Subcutaneous abdominal adipose tissue (tissue), 5 donors: ENCODE measurements around the gene MAGIX.

Experiments
- H3K27ac ChIP-seq: one replicate; pipeline ENCODE4 v1.7.0; 2013; ENCODE audit warnings: low read depth, mild to moderate bottlenecking, inconsistent platforms, low read length, moderate library complexity
- H3K27me3 ChIP-seq, 5 donors: one replicate each; pipeline ENCODE4 v1.7.0; 2013; ENCODE audit warnings: low read length in 5 of 5, inconsistent platforms in 1 of 5; ENCODE audit not compliant: control insufficient read depth in 5 of 5, insufficient read depth in 4 of 5
- H3K36me3 ChIP-seq, 5 donors: one replicate each; pipeline ENCODE4 v1.7.0; 2013; ENCODE audit warnings: low read length in 5 of 5; ENCODE audit not compliant: control insufficient read depth in 5 of 5, insufficient read depth in 5 of 5
- H3K4me1 ChIP-seq, 5 donors: one replicate each; pipeline ENCODE4 v1.7.0; 2013; ENCODE audit warnings: low read length in 5 of 5, mild to moderate bottlenecking in 3 of 5, moderate library complexity in 1 of 5; ENCODE audit not compliant: control insufficient read depth in 5 of 5, insufficient read depth in 5 of 5
- H3K4me3 ChIP-seq, 5 donors: one replicate each; pipeline ENCODE4 v1.7.0; 2013; ENCODE audit warnings: low read length in 5 of 5, low read depth in 1 of 5
- H3K9ac ChIP-seq, 5 donors: one replicate each; pipeline ENCODE4 v1.7.0; 2013; ENCODE audit warnings: low read length in 5 of 5, mild to moderate bottlenecking in 4 of 5, moderate library complexity in 3 of 5
- H3K9me3 ChIP-seq, 5 donors: one replicate each; pipeline ENCODE4 v1.7.0; 2013; ENCODE audit warnings: low read length in 5 of 5; ENCODE audit not compliant: control insufficient read depth in 5 of 5
- donor health status: healthy.
- donor health status: healthy.
- donor health status: healthy.
- donor health status: healthy.
- donor health status: healthy.

Gene MAGIX

DNA sequence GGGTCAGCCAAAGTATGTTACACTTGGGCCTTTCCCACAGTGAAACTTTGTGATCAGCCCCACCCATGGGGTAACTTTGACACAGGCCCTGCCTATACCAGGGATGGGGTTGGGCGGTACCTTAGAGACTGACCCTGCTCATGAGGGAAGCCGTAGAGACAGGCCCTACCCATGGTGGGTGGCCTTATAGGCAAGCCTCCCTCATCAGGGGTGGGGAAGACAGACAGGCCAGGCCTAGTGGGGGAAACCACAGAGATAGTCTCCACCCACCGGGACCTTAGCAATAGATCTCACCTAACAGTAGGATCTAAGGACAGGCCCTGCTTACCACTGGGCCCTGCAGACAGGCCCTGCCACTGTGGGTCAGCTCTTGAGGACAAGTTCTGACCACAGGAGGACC lies 16.0 kb downstream of the MAGIX start:
- H3K27ac ChIP-seq, result no peak overlapping the region
- H3K4me1 ChIP-seq, result peaks cover 0 to 3% (median 2%) of the 10 kb centered on the region in 5 donors
- H3K9ac ChIP-seq, result no peak overlapping the region
- peaks cover 0 to 4% (median 2%) of the 10 kb centered on the region in 5 donors for H3K27me3 ChIP-seq
- H3K36me3 ChIP-seq, result peaks cover 0 to 55% (median 37%) of the 10 kb centered on the region in 5 donors
- peaks cover 0 to 2% (median 0%) of the 10 kb centered on the region in 5 donors for H3K9me3 ChIP-seq
- H3K4me3 ChIP-seq, result no peak overlapping the region

- no peak overlapping the region for H3K27ac ChIP-seq
- peaks cover 0 to 9% (median 7%) of the 10 kb centered on the region in 5 donors for H3K4me1 ChIP-seq
- no peak overlapping the region for H3K4me3 ChIP-seq
- peaks cover 0 to 4% (median 2%) of the 10 kb centered on the region in 5 donors for H3K27me3 ChIP-seq
- H3K9me3 ChIP-seq, result peaks cover 0 to 2% (median 0%) of the 10 kb centered on the region in 5 donors
- no peak overlapping the region for H3K9ac ChIP-seq
- peaks cover 0 to 57% (median 37%) of the 10 kb centered on the region in 5 donors for H3K36me3 ChIP-seq
Observed at GRCh38 chrX:49179358-49179757, 16.8 kb downstream of the MAGIX start.

DNA sequence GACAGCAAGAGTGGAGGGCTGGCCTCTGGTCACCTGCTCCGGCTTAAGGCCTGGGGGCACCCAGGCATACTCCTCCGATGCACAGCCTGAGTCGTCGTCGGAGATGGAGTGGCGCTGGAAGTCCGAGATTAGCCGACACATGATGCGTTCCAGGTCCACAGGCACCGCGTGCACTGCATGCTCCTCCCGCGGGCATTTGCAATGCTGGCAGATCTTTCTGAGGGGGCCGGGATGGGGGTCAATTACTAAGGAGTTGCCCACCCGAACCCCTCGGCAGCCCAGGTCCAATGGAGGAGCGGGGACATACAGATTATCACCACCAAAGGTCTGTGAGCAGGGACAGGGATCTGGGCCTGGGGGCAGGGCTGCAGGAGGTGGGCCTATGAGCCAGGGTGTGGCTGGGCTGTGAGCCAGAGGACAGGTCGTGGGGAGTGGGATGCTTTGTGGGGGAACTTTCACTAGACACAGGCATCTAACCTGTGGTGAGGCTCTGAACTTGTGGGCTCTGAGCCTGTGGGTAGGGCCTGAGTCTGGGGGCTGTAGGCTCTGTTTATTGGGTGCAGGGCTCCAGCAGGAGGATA lies 21.2 kb downstream of the MAGIX start:
- Histone ChIP-seq H3K36me3 (peaks cover 0 to 30% (median 21%) of the 10 kb centered on the region in 5 donors), H3K4me3 (peak overlapping the region in 1 of 5 donors; percentile 23), H3K27ac (peak overlapping the region; percentile 70), H3K9me3 (no peaks in the 10 kb centered on the region), H3K9ac (peak overlapping the region in 1 of 5 donors; percentile 15), H3K27me3 (peaks cover 0 to 6% (median 2%) of the 10 kb centered on the region in 5 donors), H3K4me1 (peaks cover 0 to 25% (median 19%) of the 10 kb centered on the region in 5 donors)

- Histone ChIP-seq H3K9ac (peak overlapping the region in 2 of 5 donors; percentile 48 to 59), H3K36me3 (peaks cover 0 to 22% (median 13%) of the 10 kb centered on the region in 5 donors), H3K27ac (peak overlapping the region; percentile 70), H3K4me1 (peaks cover 0 to 25% (median 20%) of the 10 kb centered on the region in 5 donors), H3K27me3 (peaks cover 0 to 6% (median 2%) of the 10 kb centered on the region in 5 donors), H3K4me3 (peak overlapping the region; percentile 36 to 70 (median 58)), H3K9me3 (no peaks in the 10 kb centered on the region)
Observed at GRCh38 chrX:49184294-49185281, 22.0 kb downstream of the MAGIX start.

GRCh38 chrX:49186125-49187027 lies 23.8 kb downstream of the MAGIX start, which contains the start of gene PRICKLE3:
Gene PRICKLE3, minus strand, starts transcription at chrX:49186373. Its CDS starts 76 bp downstream, at chrX:49186297.
- Histone ChIP-seq H3K4me1 (peaks cover 0 to 29% (median 20%) of the 10 kb centered on the region in 5 donors), H3K36me3 (peaks cover 0 to 13% (median 5%) of the 10 kb centered on the region in 5 donors), H3K27ac (peak within 1 kb of the TSS; percentile 79), H3K9ac (peak within 1 kb of the TSS in 4 of 5 donors; percentile 40 to 73 (median 68)), H3K4me3 (peak within 1 kb of the TSS; percentile 58 to 70 (median 66)), H3K9me3 (no peaks in the 10 kb centered on the region), H3K27me3 (peaks cover 0 to 6% (median 2%) of the 10 kb centered on the region in 5 donors)

DNA sequence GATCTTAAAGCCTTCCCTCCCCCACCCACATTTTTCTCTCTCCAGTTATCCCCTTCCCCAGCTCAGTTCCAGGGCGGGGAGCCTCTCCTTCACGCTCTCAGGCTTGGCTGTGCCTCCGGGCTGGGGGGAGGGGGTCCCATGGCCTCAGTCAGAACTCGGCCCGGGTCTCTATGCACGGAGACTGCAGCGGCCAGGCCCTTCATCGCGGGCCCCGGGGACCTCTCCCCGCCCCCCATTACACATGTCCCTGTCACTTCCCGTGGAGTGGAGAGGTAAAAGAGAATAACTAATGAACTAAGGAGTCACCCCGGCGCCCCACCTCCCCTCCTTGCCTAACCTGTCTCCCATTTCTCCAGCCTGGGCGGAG lies 24.5 kb downstream of the MAGIX start:
- Histone ChIP-seq H3K27ac (peak overlapping the region; percentile 79), H3K9ac (no peak overlapping the region), H3K9me3 (no peaks in the 10 kb centered on the region), H3K4me1 (peaks cover 0 to 33% (median 25%) of the 10 kb centered on the region in 5 donors), H3K4me3 (no peak overlapping the region), H3K27me3 (peaks cover 0 to 6% (median 2%) of the 10 kb centered on the region in 5 donors), H3K36me3 (peaks cover 0 to 13% (median 5%) of the 10 kb centered on the region in 5 donors)

- Histone ChIP-seq H3K4me1 (peaks cover 0 to 33% (median 25%) of the 10 kb centered on the region in 5 donors), H3K27ac (peak overlapping the region; percentile 79), H3K4me3 (no peak overlapping the region), H3K27me3 (peaks cover 0 to 6% (median 0%) of the 10 kb centered on the region in 5 donors), H3K9ac (no peak overlapping the region), H3K36me3 (peaks cover 0 to 8% (median 4%) of the 10 kb centered on the region in 5 donors), H3K9me3 (no peaks in the 10 kb centered on the region)
Observed at GRCh38 chrX:49187526-49187925, 25.0 kb downstream of the MAGIX start.

GRCh38 chrX:49188468-49189076 lies 26.0 kb downstream of the MAGIX start:
- Histone ChIP-seq H3K9ac (no peak overlapping the region), H3K36me3 (peaks cover 0 to 1% (median 1%) of the 10 kb centered on the region in 5 donors), H3K27me3 (peaks cover 0 to 6% (median 0%) of the 10 kb centered on the region in 5 donors), H3K9me3 (no peaks in the 10 kb centered on the region), H3K4me3 (no peak overlapping the region), H3K4me1 (peaks cover 0 to 33% (median 25%) of the 10 kb centered on the region in 5 donors), H3K27ac (peak overlapping the region; percentile 37)

DNA sequence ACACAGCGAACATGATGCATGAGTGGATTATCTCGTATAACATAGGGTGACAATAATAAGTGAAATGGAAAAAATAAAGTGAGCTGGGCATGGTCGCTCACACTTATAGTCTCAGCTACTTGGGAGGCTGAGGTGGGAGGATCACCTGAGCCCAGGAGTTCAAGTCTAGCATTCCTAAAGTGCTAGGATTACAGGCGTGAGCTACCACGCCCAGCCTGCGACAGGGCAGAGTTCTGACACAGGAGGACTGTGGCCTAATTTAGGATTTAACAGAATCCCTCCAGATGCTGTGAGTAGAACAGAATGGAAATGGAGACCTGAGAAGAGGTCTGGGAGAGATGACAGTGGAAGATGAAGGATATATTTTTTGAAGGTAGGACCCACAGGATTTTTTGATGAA lies 27.0 kb downstream of the MAGIX start:
- Histone ChIP-seq H3K27me3 (peaks cover 0 to 6% (median 2%) of the 10 kb centered on the region in 5 donors), H3K4me1 (peaks cover 0 to 22% (median 18%) of the 10 kb centered on the region in 5 donors), H3K27ac (no peak overlapping the region), H3K9me3 (no peaks in the 10 kb centered on the region), H3K9ac (peak overlapping the region in 1 of 5 donors; percentile 35), H3K4me3 (no peak overlapping the region), H3K36me3 (no peaks in the 10 kb centered on the region)
